ENCODE measurements around the gene L2HGDH. TPM values are rescaled to one million over a fixed set of nuclear protein-coding genes. Genes with fewer than 3 reads are reported as not detected.

Gene L2HGDH
- total and polyA plus RNA-seq, 9 donors = 5.0 to 7.4 (median 6.5) TPM

DNA sequence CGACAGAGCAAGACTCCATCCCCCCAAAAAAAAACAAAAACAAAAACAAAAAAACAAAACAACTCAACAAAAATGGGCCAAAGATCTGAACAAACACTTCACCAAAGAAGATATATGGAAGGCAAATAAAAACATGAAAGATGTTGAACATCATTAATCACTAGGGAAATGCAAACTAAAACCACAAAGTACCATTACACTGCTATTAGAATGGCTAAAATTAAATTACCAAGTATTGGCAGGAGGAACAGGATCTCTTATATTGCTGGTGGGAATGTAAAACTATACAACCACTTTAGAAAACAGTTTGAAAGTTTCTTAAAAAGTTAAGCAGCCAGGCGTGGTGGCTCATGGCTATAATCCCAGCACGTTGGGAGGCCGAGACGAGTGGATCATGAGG is 93.5 kb downstream of the L2HGDH start:
- DNase-seq = no peak
- Histone ChIP-seq H3K4me1 (ENCODE audit: control insufficient read depth, insufficient read depth, low read length) (no peaks in the 10 kb centered on the region), H3K9me3 (replicated peaks; ENCODE audit: control insufficient read depth, low read depth, low read length) (no peaks in the 10 kb centered on the region), H3K36me3 (ENCODE audit: control insufficient read depth, insufficient read depth, low read length) (no peaks in the 10 kb centered on the region), H3K27ac (ENCODE audit: low read length) (no peak overlapping the region), H3K27me3 (ENCODE audit: control insufficient read depth, insufficient read depth, low read length) (no peaks in the 10 kb centered on the region), H3K4me3 (ENCODE audit: low read length) (no peak overlapping the region)
- WGBS (ENCODE audit: insufficient coverage) = 90% methylated on average over 4 of the region's 5 CpGs

DNA sequence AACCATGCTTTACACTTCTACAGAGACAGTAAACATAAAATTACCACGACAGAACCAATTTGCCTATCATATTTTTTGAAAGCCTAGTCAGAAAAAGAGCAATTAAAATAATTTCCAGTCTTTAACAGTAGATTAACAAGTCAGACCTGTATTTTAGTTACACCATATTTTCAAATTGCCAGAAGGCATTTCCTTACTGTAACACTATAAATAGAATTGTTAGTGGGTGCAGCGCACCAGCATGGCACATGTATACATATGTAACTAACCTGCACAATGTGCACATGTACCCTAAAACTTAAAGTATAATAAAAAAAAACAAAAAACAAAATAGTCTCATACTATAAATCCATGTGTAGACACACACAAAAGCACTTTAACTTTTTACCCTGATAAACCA is 96.6 kb downstream of the L2HGDH start:
- no peaks in the 10 kb centered on the region for H3K36me3 ChIP-seq (ENCODE audit: control insufficient read depth, insufficient read depth, low read length)

DNA sequence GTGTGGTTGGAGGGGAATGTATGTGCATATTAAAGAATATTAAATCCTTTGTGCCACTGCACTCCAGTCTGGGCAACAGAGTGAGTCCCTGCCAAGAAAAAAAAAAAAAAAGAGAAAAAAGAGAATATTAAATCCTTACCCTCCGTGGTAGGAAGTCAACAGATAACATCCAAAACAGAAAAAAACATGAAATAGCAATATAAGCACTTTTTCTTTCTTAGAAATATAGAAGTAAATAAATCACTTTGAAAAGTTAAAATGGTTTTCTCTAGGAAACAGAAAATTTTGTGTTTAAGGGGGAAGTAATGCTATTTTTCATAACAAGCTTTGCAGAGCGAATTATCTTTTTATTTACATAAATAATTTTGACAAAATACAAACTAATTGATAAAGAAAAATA is 98.2 kb downstream of the L2HGDH start:
- H3K4me1 ChIP-seq (ENCODE audit: control insufficient read depth, insufficient read depth, low read length) = no peaks in the 10 kb centered on the region
- H3K27ac ChIP-seq (ENCODE audit: low read length) = no peak overlapping the region
- DNase-seq = no peak
- H3K36me3 ChIP-seq (ENCODE audit: control insufficient read depth, insufficient read depth, low read length) = no peaks in the 10 kb centered on the region
- H3K9me3 ChIP-seq (replicated peaks; ENCODE audit: control insufficient read depth, low read depth, low read length) = no peaks in the 10 kb centered on the region
- H3K27me3 ChIP-seq (ENCODE audit: control insufficient read depth, insufficient read depth, low read length) = no peaks in the 10 kb centered on the region
- no CpG with 5 or more reads among the region's 2 CpGs for WGBS (ENCODE audit: insufficient coverage)
- H3K4me3 ChIP-seq (ENCODE audit: low read length) = no peak overlapping the region

More for the DNA sequence above, 96.6 kb downstream of the L2HGDH start:
- no peak for DNase-seq
- Histone ChIP-seq H3K27ac (ENCODE audit: low read length) (no peak overlapping the region), H3K9me3 (replicated peaks; ENCODE audit: control insufficient read depth, low read depth, low read length) (no peaks in the 10 kb centered on the region), H3K4me3 (ENCODE audit: low read length) (no peak overlapping the region), H3K4me1 (ENCODE audit: control insufficient read depth, insufficient read depth, low read length) (no peaks in the 10 kb centered on the region), H3K27me3 (ENCODE audit: control insufficient read depth, insufficient read depth, low read length) (no peaks in the 10 kb centered on the region)
- no CpG with 5 or more reads among the region's 2 CpGs for WGBS (ENCODE audit: insufficient coverage)

DNA sequence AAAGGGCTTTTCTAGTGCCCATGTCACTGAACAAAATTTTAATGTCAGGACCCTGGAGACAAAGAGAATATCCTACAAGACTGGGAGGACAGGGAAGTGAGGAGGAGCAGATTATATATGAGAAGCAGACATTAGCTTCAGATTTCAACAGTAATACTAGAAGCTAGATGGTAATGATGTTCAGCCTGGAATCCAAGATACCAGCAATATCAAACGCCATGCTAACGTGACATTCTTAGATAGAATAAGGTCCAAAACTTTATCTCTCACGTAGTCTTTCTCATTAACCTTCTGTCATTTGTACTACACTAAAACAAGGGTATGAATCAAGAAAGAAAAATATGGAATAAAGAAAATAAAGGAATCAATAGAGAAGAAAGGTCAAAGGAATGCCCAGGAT is 99.3 kb downstream of the L2HGDH start:
- Histone ChIP-seq H3K4me3 (ENCODE audit: low read length) (no peak overlapping the region), H3K27me3 (ENCODE audit: control insufficient read depth, insufficient read depth, low read length) (no peaks in the 10 kb centered on the region), H3K9me3 (replicated peaks; ENCODE audit: control insufficient read depth, low read depth, low read length) (no peaks in the 10 kb centered on the region), H3K27ac (ENCODE audit: low read length) (no peak overlapping the region), H3K36me3 (ENCODE audit: control insufficient read depth, insufficient read depth, low read length) (no peaks in the 10 kb centered on the region), H3K4me1 (ENCODE audit: control insufficient read depth, insufficient read depth, low read length) (no peaks in the 10 kb centered on the region)
- no peak for DNase-seq
- WGBS (ENCODE audit: insufficient coverage) = no CpG with 5 or more reads among the region's 3 CpGs

DNA sequence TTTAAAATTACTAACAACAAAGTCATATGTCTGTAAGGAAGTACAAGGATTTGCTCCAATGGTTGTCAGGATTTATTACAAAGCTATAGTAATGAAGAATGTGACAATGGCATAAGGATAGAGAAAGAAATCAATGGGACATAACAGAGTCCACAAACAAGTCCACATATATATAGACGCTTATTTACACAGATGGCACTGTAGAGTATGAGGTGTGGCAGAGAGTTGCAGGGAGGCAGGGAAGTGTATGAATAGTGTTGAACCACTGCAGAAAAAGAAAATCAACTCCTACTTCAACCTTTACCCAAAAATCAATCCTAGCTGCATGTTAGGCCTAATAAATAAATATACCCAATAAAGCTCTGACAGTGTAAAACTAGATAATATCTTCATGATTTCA is 102.0 kb downstream of the L2HGDH start:
- no peaks in the 10 kb centered on the region for H3K4me1 ChIP-seq (ENCODE audit: control insufficient read depth, insufficient read depth, low read length)
- H3K36me3 ChIP-seq (ENCODE audit: control insufficient read depth, insufficient read depth, low read length) = no peaks in the 10 kb centered on the region
- no CpG with 5 or more reads among the region's 1 CpG for WGBS (ENCODE audit: insufficient coverage)
- no peak overlapping the region for H3K27ac ChIP-seq (ENCODE audit: low read length)
- no peaks in the 10 kb centered on the region for H3K9me3 ChIP-seq (replicated peaks; ENCODE audit: control insufficient read depth, low read depth, low read length)
- no peak overlapping the region for H3K4me3 ChIP-seq (ENCODE audit: low read length)
- no peaks in the 10 kb centered on the region for H3K27me3 ChIP-seq (ENCODE audit: control insufficient read depth, insufficient read depth, low read length)
- no peak for DNase-seq

DNA sequence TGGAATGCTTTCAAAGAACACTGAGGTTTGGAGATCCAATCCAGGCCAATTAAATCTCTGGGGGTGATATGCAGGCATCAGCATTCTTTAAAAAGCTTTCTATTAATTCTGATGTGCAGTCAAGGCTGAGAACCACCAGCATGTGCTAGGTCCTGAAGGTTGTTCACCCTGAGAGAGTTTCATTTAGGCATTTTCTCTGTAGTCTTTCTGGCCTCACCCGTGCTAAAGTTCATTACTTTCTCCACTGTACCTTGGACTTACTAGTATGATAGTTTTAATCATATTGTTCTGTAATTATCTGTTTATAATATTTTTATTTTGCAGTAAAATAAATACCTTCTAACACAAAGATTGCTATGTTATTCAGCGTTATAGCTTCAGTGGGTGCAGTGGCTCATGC is 113.5 kb downstream of the L2HGDH start:
- Histone ChIP-seq H3K9me3 (replicated peaks; ENCODE audit: control insufficient read depth, low read depth, low read length) (no peaks in the 10 kb centered on the region), H3K4me1 (ENCODE audit: control insufficient read depth, insufficient read depth, low read length) (no peaks in the 10 kb centered on the region), H3K36me3 (ENCODE audit: control insufficient read depth, insufficient read depth, low read length) (peaks cover 25% of the 10 kb centered on the region), H3K27me3 (ENCODE audit: control insufficient read depth, insufficient read depth, low read length) (no peaks in the 10 kb centered on the region), H3K4me3 (ENCODE audit: low read length) (no peak overlapping the region), H3K27ac (ENCODE audit: low read length) (no peak overlapping the region)
- DNase-seq = no peak
- WGBS (ENCODE audit: insufficient coverage) = no CpG with 5 or more reads among the region's 2 CpGs

DNA sequence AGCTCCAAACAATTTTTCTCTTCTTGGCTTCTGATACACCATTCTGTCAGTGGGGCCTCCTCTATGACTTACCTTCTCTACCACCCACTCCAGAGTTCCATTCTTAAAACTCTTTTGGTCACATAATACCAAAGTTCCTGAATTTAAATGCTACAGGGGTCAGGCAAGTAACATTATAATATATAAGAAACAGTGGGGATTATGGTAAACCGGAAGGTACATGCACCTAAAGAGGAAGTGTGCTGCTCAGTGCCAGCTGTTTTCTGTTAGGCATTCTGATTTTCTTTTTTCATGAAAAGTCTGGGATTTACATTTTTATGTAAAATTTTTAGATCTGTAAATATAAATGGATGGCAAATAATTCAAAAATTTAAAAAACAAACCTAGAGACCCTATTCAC is 120.5 kb downstream of the L2HGDH start:
- H3K9me3 ChIP-seq (replicated peaks; ENCODE audit: control insufficient read depth, low read depth, low read length) = no peaks in the 10 kb centered on the region
- WGBS (ENCODE audit: insufficient coverage) = no CpG with 5 or more reads among the region's 1 CpG
- no peak for DNase-seq
- no peak overlapping the region for H3K27ac ChIP-seq (ENCODE audit: low read length)
- no peaks in the 10 kb centered on the region for H3K27me3 ChIP-seq (ENCODE audit: control insufficient read depth, insufficient read depth, low read length)
- H3K4me1 ChIP-seq (ENCODE audit: control insufficient read depth, insufficient read depth, low read length) = no peaks in the 10 kb centered on the region
- no peak overlapping the region for H3K4me3 ChIP-seq (ENCODE audit: low read length)
- peaks cover 18% of the 10 kb centered on the region for H3K36me3 ChIP-seq (ENCODE audit: control insufficient read depth, insufficient read depth, low read length)

Other genes starting within 250 kb of the L2HGDH start
- gene VCPKMT, start 195.7 kb downstream of the L2HGDH start, total RNA-seq = 7.1 TPM
- 10 to 100 TPM in 4 of 8 donors, 1 to 10 TPM in 4; 7.3 to 11.0 (median 9.3) TPM for gene VCPKMT, start 195.7 kb downstream of the L2HGDH start, polyA plus RNA-seq (ENCODE audit: insufficient read depth in 1 of 8, insufficient read length in 8 of 8, low replicate concordance in 1 of 8)
- gene SOS2, start 80.7 kb downstream of the L2HGDH start, total RNA-seq = 33.2 TPM
- gene SOS2, start 80.7 kb downstream of the L2HGDH start, polyA plus RNA-seq (ENCODE audit: insufficient read depth in 1 of 8, insufficient read length in 8 of 8, low replicate concordance in 1 of 8) = 10 to 100 TPM; 25.5 to 35.2 (median 31.1) TPM
- 6.7 TPM for gene DMAC2L, start 95 bp upstream of the L2HGDH start, total RNA-seq
- gene DMAC2L, start 95 bp upstream of the L2HGDH start, polyA plus RNA-seq (ENCODE audit: insufficient read depth in 1 of 8, insufficient read length in 8 of 8, low replicate concordance in 1 of 8) = 10 to 100 TPM; 13.7 to 19.1 (median 15.1) TPM
- 6.1 TPM for gene CDKL1, start 84.7 kb upstream of the L2HGDH start, total RNA-seq
- 1 to 10 TPM; 3.7 to 7.6 (median 4.8) TPM for gene CDKL1, start 84.7 kb upstream of the L2HGDH start, polyA plus RNA-seq (ENCODE audit: insufficient read depth in 1 of 8, insufficient read length in 8 of 8, low replicate concordance in 1 of 8)
- 31.6 TPM for gene MAP4K5, start 220.3 kb upstream of the L2HGDH start, total RNA-seq
- 10 to 100 TPM; 19.7 to 40.9 (median 31.5) TPM for gene MAP4K5, start 220.3 kb upstream of the L2HGDH start, polyA plus RNA-seq (ENCODE audit: insufficient read depth in 1 of 8, insufficient read length in 8 of 8, low replicate concordance in 1 of 8)
- gene ATL1, start 247.9 kb upstream of the L2HGDH start, total RNA-seq = 5.6 TPM
- 1 to 10 TPM; 3.5 to 9.8 (median 6.1) TPM for gene ATL1, start 247.9 kb upstream of the L2HGDH start, polyA plus RNA-seq (ENCODE audit: insufficient read depth in 1 of 8, insufficient read length in 8 of 8, low replicate concordance in 1 of 8)

All from muscle of leg (tissue), 11 donors.